H1 (cell line): ENCODE measurements around the gene TAOK1. TPM values are rescaled to one million over a fixed set of nuclear protein-coding genes. Genes with fewer than 3 reads are reported as not detected.

Experiments
- CTCF ChIA-PET: fragments of 300-600 bp; sonication (Branson Sonifier 250); formaldehyde crosslinking; loops from one replicate; lab custom pipeline; 2021; ENCODE audit not compliant: partially characterized antibody; lab: Charles Lee
- POLR2A ChIA-PET: fragments of 300-600 bp; sonication (Branson Sonifier 250); formaldehyde crosslinking; loops from one replicate; lab custom pipeline; 2021; ENCODE audit warnings: inconsistent platforms; ENCODE audit not compliant: partially characterized antibody; lab: Charles Lee
- DNase-seq, 2 experiments: peaks; one replicate each; pipeline versions ENCODE4 v3.0.0 to v3.0.0-alpha.2; 2010 to 2022; ENCODE audit warnings: low spot score in 2 of 2, low read depth in 1 of 2, mixed read lengths in 1 of 2
- FAIRE-seq: peaks from 2 replicates; lab custom pipeline; 2011; peaks lifted over from hg19 to GRCh38; lab: Jason Lieb, UNC
- H2AFZ ChIP-seq: 2 replicates; pipeline ENCODE4 v1.8.1; 2012; ENCODE audit warnings: low read length, inconsistent platforms
- H2AK5ac ChIP-seq: 2 replicates; pipeline ENCODE4 v1.6.1; 2013; ENCODE audit warnings: low read depth, low read length
- H2BK120ac ChIP-seq: replicated peaks from 2 replicates; pipeline ENCODE3; 2013; ENCODE audit warnings: low read depth, low read length, inconsistent platforms
- H2BK12ac ChIP-seq: 2 replicates; pipeline ENCODE4 v1.6.1; 2013; ENCODE audit warnings: low read depth, low read length
- H2BK15ac ChIP-seq: 2 replicates; pipeline ENCODE4 v1.6.1; 2013; ENCODE audit warnings: low read length
- H2BK20ac ChIP-seq: 2 replicates; pipeline ENCODE4 v1.6.1; 2013; ENCODE audit warnings: low read length
- H2BK5ac ChIP-seq: 2 replicates; pipeline ENCODE4 v1.6.1; 2013; ENCODE audit warnings: low read depth, low read length
- H3K14ac ChIP-seq: 2 replicates; pipeline ENCODE4 v1.6.1; 2013; ENCODE audit warnings: inconsistent platforms; ENCODE audit not compliant: insufficient read length
- H3K18ac ChIP-seq: 2 replicates; pipeline ENCODE4 v1.6.1; 2013; ENCODE audit warnings: low read length; ENCODE audit errors: extremely low read depth
- H3K23ac ChIP-seq: 2 replicates; pipeline ENCODE4 v1.6.1; 2013; ENCODE audit warnings: inconsistent platforms; ENCODE audit not compliant: insufficient read length
- H3K23me2 ChIP-seq: 2 replicates; pipeline ENCODE4 v1.6.1; 2013; ENCODE audit warnings: low read depth, low read length
- H3K27ac ChIP-seq: 2 replicates; pipeline ENCODE4 v1.6.1; 2011; ENCODE audit warnings: low read depth, low read length, inconsistent platforms
- H3K27me3 ChIP-seq, 4 experiments: replicated peaks in 1 of 4; 1 replicate in 1 of 4; 2 replicates in 3 of 4; pipeline versions ENCODE4 v1.6.1 to v1.8.1; 2011 to 2013; ENCODE audit warnings: low read length in 3 of 4, mild to moderate bottlenecking in 3 of 4, inconsistent platforms in 2 of 4, mixed read lengths in 2 of 4, moderate library complexity in 1 of 4; ENCODE audit not compliant: control insufficient read depth in 3 of 4, insufficient read depth in 3 of 4; ENCODE audit errors: extremely low read depth in 1 of 4
- H3K36me3 ChIP-seq, 4 experiments: 2 replicates each; pipeline versions ENCODE4 v1.6.1 to v1.8.1; 2011 to 2013; ENCODE audit warnings: mild to moderate bottlenecking in 4 of 4, low read length in 3 of 4, moderate library complexity in 2 of 4, control low read depth in 1 of 4, inconsistent platforms in 1 of 4; ENCODE audit not compliant: insufficient read depth in 4 of 4, control insufficient read depth in 2 of 4
- H3K4ac ChIP-seq: replicated peaks from 2 replicates; pipeline ENCODE3; 2013; ENCODE audit warnings: low read length, low read depth, mixed read lengths, inconsistent platforms; ENCODE audit not compliant: insufficient read length
- H3K4me1 ChIP-seq, 4 experiments: replicated peaks in 1 of 4; 1 replicate in 1 of 4; 2 replicates in 3 of 4; pipeline versions ENCODE4 v1.6.1 to v1.8.1; 2011 to 2013; ENCODE audit warnings: low read length in 3 of 4, inconsistent platforms in 2 of 4, mixed read lengths in 1 of 4; ENCODE audit not compliant: insufficient read depth in 4 of 4, control insufficient read depth in 3 of 4
- H3K4me2 ChIP-seq, 2 experiments: 2 replicates each; pipeline versions ENCODE4 v1.6.1 to v1.8.1; 2011 to 2013; ENCODE audit warnings: low read depth in 2 of 2, low read length in 2 of 2, control low read depth in 1 of 2, inconsistent platforms in 1 of 2, mild to moderate bottlenecking in 1 of 2; ENCODE audit not compliant: insufficient read depth in 1 of 2
- H3K4me3 ChIP-seq, 4 experiments: fragments of 200-600, 300-600 bp in 1 of 4; sonication (generic), shearing (Covaris generic), sonication (Bioruptor Twin) in 1 of 4; 2 replicates each; pipeline versions ENCODE4 v1.5.1 to v1.8.1; 2011 to 2016; ENCODE audit warnings: low read length in 4 of 4, low read depth in 3 of 4, control low read depth in 2 of 4, inconsistent platforms in 2 of 4, mild to moderate bottlenecking in 2 of 4, mixed read lengths in 1 of 4, moderate library complexity in 1 of 4; ENCODE audit not compliant: insufficient read depth in 2 of 4; ENCODE audit errors: extremely low read depth in 1 of 4
- H3K56ac ChIP-seq: replicated peaks from 2 replicates; pipeline ENCODE3; 2013; ENCODE audit warnings: low read depth, mild to moderate bottlenecking, mixed read lengths, low read length, inconsistent platforms; ENCODE audit not compliant: insufficient read length
- H3K79me1 ChIP-seq: 2 replicates; pipeline ENCODE4 v1.6.1; 2013; ENCODE audit warnings: low read depth, low read length, control low read depth
- H3K79me2 ChIP-seq, 2 experiments: 2 replicates each; pipeline versions ENCODE4 v1.6.1 to v1.8.1; 2012 to 2013; ENCODE audit warnings: low read length in 2 of 2, mild to moderate bottlenecking in 2 of 2, inconsistent platforms in 1 of 2; ENCODE audit not compliant: insufficient read depth in 2 of 2, control insufficient read depth in 1 of 2
- H3K9ac ChIP-seq, 4 experiments: replicated peaks in 1 of 4; 1 replicate in 1 of 4; 2 replicates in 3 of 4; pipeline versions ENCODE4 v1.6.1 to v1.8.1; 2011 to 2013; ENCODE audit warnings: low read depth in 3 of 4, low read length in 3 of 4, control low read depth in 2 of 4, mild to moderate bottlenecking in 2 of 4, moderate library complexity in 2 of 4, inconsistent platforms in 1 of 4; ENCODE audit errors: extremely low read depth in 1 of 4
- H3K9me3 ChIP-seq, 2 experiments: 2 replicates each; pipeline versions ENCODE4 v1.6.1 to v1.8.1; 2012 to 2013; ENCODE audit warnings: mild to moderate bottlenecking in 2 of 2, moderate library complexity in 2 of 2, control low read depth in 1 of 2, inconsistent platforms in 1 of 2, low read depth in 1 of 2, low read length in 1 of 2, mixed read lengths in 1 of 2; ENCODE audit not compliant: insufficient read depth in 2 of 2
- H4K20me1 ChIP-seq, 2 experiments: replicated peaks in 1 of 2; 2 replicates each; pipeline versions ENCODE3 to v1.8.1; 2011 to 2013; ENCODE audit warnings: inconsistent platforms in 2 of 2, low read length in 2 of 2, mild to moderate bottlenecking in 1 of 2; ENCODE audit not compliant: insufficient read depth in 2 of 2, control insufficient read depth in 1 of 2
- H4K5ac ChIP-seq: 2 replicates; pipeline ENCODE4 v1.6.1; 2013; ENCODE audit warnings: low read length, low read depth, mixed read lengths, inconsistent platforms; ENCODE audit not compliant: insufficient read length
- H4K8ac ChIP-seq: 2 replicates; pipeline ENCODE4 v1.8.0; 2013; ENCODE audit warnings: mild to moderate bottlenecking, moderate library complexity, low read length, inconsistent platforms; ENCODE audit not compliant: insufficient read depth; ENCODE audit errors: extremely low read depth
- H4K91ac ChIP-seq: replicated peaks from 2 replicates; pipeline ENCODE3; 2013; ENCODE audit warnings: low read length, mixed read lengths, inconsistent platforms; ENCODE audit not compliant: insufficient read length
- CBX5 ChIP-seq: fragments of 300-800, 300-1000 bp; sonication (generic); IDR thresholded peaks from 2 replicates; pipeline ENCODE4 v1.7.1; 2016; ENCODE audit warnings: antibody characterized with exemption, low read length, low read depth
- HDAC2 ChIP-seq, 2 experiments: fragments of 300-600 bp in 1 of 2; sonication (generic) in 1 of 2; IDR thresholded peaks; 2 replicates each; pipeline ENCODE4 v1.6.1; 2011 to 2012; ENCODE audit warnings: low read depth in 2 of 2, low read length in 2 of 2, mild to moderate bottlenecking in 2 of 2, moderate library complexity in 2 of 2, borderline replicate concordance in 1 of 2, inconsistent platforms in 1 of 2
- NRF1 ChIP-seq: IDR thresholded peaks from 2 replicates; pipeline ENCODE4 v1.6.1; 2011; ENCODE audit warnings: mild to moderate bottlenecking, low read depth, low read length, improper control_type of control experiment
- PHF8 ChIP-seq: fragments of 200-600 bp; sonication (generic); conservative IDR thresholded peaks from 2 replicates; pipeline ENCODE4 v1.7.1; 2012; ENCODE audit warnings: low read depth, mild to moderate bottlenecking, inconsistent platforms, low read length, moderate library complexity
- RXRA ChIP-seq: IDR thresholded peaks from 2 replicates; pipeline ENCODE4 v1.6.1; 2011; ENCODE audit warnings: low read depth, mild to moderate bottlenecking, low read length, moderate library complexity; ENCODE audit not compliant: insufficient read depth
- SAP30 ChIP-seq: fragments of 300-600 bp; sonication (generic); IDR thresholded peaks from 2 replicates; pipeline ENCODE4 v1.7.1; 2012; ENCODE audit warnings: low read length, moderate library complexity, mild to moderate bottlenecking, inconsistent platforms; ENCODE audit not compliant: insufficient read depth, insufficient replicate concordance
- SP4 ChIP-seq: IDR thresholded peaks from 2 replicates; pipeline ENCODE4 v1.6.1; 2012; ENCODE audit warnings: low read length, inconsistent platforms
- SUZ12 ChIP-seq: fragments of 200-600 bp; sonication (generic); IDR thresholded peaks from 2 replicates; pipeline ENCODE4 v1.6.1; 2012; ENCODE audit warnings: mild to moderate bottlenecking, inconsistent platforms, low read length, moderate library complexity, mixed read lengths
- WGBS, 2 experiments: shearing (Covaris generic) in 1 of 2; methylation state at CpG; one replicate each; pipeline versions ENCODE4 v1.1.6 to v1.1.7; 2013 to 2015; ENCODE audit warnings: low lambda C conversion rate in 2 of 2, mixed read lengths in 2 of 2, inconsistent platforms in 1 of 2, low coverage in 1 of 2, missing lambda C conversion rate in 1 of 2; ENCODE audit not compliant: insufficient replicate concordance in 2 of 2, insufficient coverage in 1 of 2, insufficient read length in 1 of 2; ENCODE audit errors: extremely low coverage in 1 of 2, missing lambda C conversion rate in 1 of 2; 5-methylcytosine and 5-hydroxymethylcytosine counted together
- polyA plus RNA-seq, 7 experiments: library from polyadenylated mRNA; depleted of rRNA in 3 of 7; stranded (reverse) in 5 of 7; unstranded in 2 of 7; fragments of >200 nt in 5 of 7; fragments of 200-250 nt in 2 of 7; gene quantifications; 1 replicate in 5 of 7; 2 replicates in 1 of 7; 4 replicates in 1 of 7; pipeline versions ENCODE4 v1.2.1 to v1.2.3, GENCODE V29; 2011 to 2013; ENCODE audit warnings: missing spikeins in 2 of 7, mixed read lengths in 2 of 7
- total RNA-seq: library from RNA; stranded (reverse); fragmentation: NEBNext Ultra II Directional; extraction: Animal tissue kit (Norgen Biotek cat#: 25700); gene quantifications from 2 replicates; pipeline ENCODE4 v1.2.1, GENCODE V29; 2021

Gene TAOK1
- total and polyA plus RNA-seq, 2 of the 8 experiments (the other 6 are each of a cell fraction or from before 2014, with no cell fraction given) = 12.2 to 90.6 TPM

DNA sequence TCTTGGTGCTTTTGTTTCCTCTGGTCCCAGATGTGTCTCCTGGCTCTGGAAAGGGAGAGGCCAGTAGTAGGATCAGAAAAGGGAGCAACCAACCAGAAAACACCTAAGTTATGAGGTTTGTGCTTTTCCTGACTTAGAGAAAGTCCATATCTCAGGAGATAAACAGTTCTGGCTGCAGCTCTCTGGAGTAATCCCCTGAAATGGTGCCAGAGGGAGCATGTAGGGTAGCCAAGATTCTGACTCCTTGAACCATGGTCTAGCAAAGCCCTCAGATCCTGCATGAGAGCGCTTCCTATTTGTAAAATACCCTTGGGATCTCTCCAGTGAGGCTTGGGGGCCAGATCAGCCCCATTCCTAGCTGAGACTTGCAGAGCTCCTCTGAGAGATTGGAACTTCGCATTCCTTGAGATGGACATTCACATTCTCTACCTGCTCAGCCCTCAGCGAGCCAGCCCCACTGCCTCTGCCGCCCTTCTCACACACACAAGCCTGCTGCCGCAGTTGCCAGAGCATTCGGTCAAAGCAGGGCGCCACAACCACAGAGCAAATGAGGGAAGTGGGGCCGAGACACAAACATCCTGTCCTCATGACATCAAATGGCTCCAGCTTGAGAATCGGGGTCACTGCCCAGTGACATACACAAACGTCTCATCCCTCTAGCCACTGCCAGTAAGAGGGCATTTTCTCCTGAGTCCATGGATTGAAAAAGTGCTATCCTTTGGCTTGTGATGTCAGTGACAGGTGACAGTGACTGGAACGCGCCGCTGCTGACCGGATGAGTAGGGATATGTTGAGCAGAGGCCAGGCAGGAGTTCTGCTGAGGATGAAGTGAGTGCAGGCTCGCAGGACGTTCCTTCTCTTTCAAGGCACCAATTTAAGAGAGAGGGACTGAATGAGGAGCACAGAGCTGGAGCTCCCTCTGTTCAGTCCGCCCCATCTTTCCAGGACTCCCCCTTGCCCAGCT lies 171.7 kb downstream of the TAOK1 start:
- Histone ChIP-seq H3K79me1 (no peaks in the 10 kb centered on the region), H3K23me2 (peaks cover 11% of the 10 kb centered on the region; the same call in 1 of the 2 replicates), H4K20me1 (peaks cover 0 to 2% of the 10 kb centered on the region in 2 experiments), H3K9ac (no peak overlapping the region), H3K14ac (no peak overlapping the region), H2BK120ac (no peak overlapping the region), H3K56ac (no peak overlapping the region), H3K9me3 (no peaks in the 10 kb centered on the region), H3K23ac (no peak overlapping the region), H4K8ac (no peak overlapping the region), H4K91ac (no peak overlapping the region), H2AK5ac (no peak overlapping the region), H2BK5ac (no peak overlapping the region; the same call in 1 of the 2 replicates), H4K5ac (no peak overlapping the region), H2BK15ac (no peak overlapping the region), H3K36me3 (no peaks in the 10 kb centered on the region), H3K79me2 (no peaks in the 10 kb centered on the region), H3K18ac (no peak overlapping the region), H3K4me1 (peaks cover 0 to 7% (median 6%) of the 10 kb centered on the region in 4 experiments; a peak in 4 of 7 replicates), H3K4me2 (no peak overlapping the region), H3K27me3 (peaks cover 11 to 28% (median 23%) of the 10 kb centered on the region in 4 experiments), H2BK12ac (no peak overlapping the region), H3K4me3 (no peak overlapping the region), H2AFZ (no peak overlapping the region), H3K4ac (no peak overlapping the region), H2BK20ac (no peak overlapping the region), H3K27ac (no peak overlapping the region)
- 89% methylated on average over 17 of the region's 17 CpGs; no CpG with 5 or more reads in 1 of the 2 experiments for WGBS, 2 experiments
- CTCF ChIA-PET = interaction anchor here (0.7 to 3.2 kb wide), 5 partner anchors 9 to 374 kb away, joined by 3 to 15 read pairs (median 4); no protein-coding TSS in a partner anchor
- FAIRE-seq = no peak
- POLR2A ChIA-PET = interaction anchor here (0.6 to 1.0 kb wide), 2 partner anchors 171 to 269 kb away, joined by 3 read pairs; partner anchors contain the start of gene TAOK1
- DNase-seq = no peak
- TF ChIP-seq SUZ12 (no peak), PHF8 (no peak), SAP30 (no peak), CBX5 (no peak), SP4 (no peak), NRF1 (no peak), RXRA (no peak), HDAC2 (IDR thresholded peaks at IDR 0.05; ENCODE audit: borderline replicate concordance in 1 of 2, low read depth in 2 of 2, low read length in 2 of 2) (no peak)
